ENCODE data around the gene ITSN1. TPM values are rescaled to one million over a fixed set of nuclear protein-coding genes. Genes with fewer than 3 reads are reported as not detected.

Gene ITSN1
- total and polyA plus RNA-seq, 2 experiments from 2014 or later = 77.9 to 95.7 TPM

DNA sequence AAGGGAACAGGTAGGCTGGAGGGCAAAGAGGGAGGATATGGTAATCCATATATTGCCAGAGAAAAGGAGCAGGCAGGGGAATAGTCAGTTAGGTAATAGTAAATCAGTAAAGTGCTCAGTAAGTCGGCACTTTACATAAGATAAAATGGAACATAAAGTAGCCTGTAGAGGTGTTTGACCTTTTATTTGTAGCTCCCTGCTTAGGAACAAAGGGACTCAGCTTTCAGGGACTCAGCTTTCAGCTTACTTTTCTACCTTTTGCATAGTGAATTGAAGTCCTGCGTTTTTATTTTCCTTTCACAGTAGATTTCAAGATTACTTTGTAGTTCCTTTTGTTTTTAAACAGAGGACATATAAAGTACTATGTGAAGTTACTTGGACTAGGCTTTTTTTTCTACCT, 87.3 kb downstream of the ITSN1 start (continued):
- TF ChIP-seq CREB1 (CRISPR knock-in tag; IDR thresholded peaks at IDR 0.05; ENCODE audit: low read depth) (no peak), ZNF114 (CRISPR knock-in tag; IDR thresholded peaks at IDR 0.05) (no peak), STAT1 (IDR thresholded peaks at IDR 0.05; ENCODE audit: unreplicated experiment) (no peak), ZNF331 (CRISPR knock-in tag; IDR thresholded peaks at IDR 0.05; ENCODE audit: low read depth) (no peak)

DNA sequence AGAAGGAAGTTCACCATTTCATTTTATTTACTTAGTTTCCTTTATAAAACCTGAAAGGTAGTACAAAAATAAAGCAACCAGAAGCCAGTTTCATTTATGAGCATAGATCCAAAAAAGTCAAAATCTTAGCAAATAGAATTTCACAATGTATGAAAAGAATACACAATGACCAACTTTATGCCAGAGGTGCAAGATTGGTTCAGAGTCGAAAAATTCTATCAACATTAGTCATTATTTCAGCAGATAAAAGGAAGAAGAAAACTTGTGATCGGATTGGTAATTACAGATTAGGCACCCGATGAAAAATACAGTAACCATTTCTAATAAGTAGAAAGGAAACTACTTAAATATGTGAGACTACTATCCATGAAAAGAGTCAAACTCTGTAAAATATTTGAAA, 89.1 kb downstream of the ITSN1 start:
- Mint-ChIP-seq H3K9me3 (no peaks in the 10 kb centered on the region), H3K36me3 (ENCODE audit: low read depth) (peaks cover 17% of the 10 kb centered on the region; the same call in 2 of the 3 replicates), H3K4me1 (peaks cover 26% of the 10 kb centered on the region), H3K27ac (no peak overlapping the region), H3K27me3 (ENCODE audit: insufficient read depth, low read depth, poor library complexity) (no peaks in the 10 kb centered on the region), H3K4me3 (no peak overlapping the region)
- no peaks in the 10 kb centered on the region for H3F3A ChIP-seq (replicated peaks; ENCODE audit: low read depth)
- H3K79me2 ChIP-seq (replicated peaks; ENCODE audit: insufficient read depth) = no peaks in the 10 kb centered on the region
- TF ChIP-seq, protein P1, sequence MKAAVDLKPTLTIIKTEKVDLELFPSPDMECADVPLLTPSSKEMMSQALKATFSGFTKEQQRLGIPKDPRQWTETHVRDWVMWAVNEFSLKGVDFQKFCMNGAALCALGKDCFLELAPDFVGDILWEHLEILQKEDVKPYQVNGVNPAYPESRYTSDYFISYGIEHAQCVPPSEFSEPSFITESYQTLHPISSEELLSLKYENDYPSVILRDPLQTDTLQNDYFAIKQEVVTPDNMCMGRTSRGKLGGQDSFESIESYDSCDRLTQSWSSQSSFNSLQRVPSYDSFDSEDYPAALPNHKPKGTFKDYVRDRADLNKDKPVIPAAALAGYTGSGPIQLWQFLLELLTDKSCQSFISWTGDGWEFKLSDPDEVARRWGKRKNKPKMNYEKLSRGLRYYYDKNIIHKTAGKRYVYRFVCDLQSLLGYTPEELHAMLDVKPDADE (IDR thresholded peaks at IDR 0.05) = no peak
- no peak for TF ChIP-seq STAT1 (IDR thresholded peaks at IDR 0.05; ENCODE audit: unreplicated experiment)
- no peak for TF ChIP-seq NANOG (IDR thresholded peaks at IDR 0.05; ENCODE audit: borderline replicate concordance)
- TF ChIP-seq, protein P2, sequence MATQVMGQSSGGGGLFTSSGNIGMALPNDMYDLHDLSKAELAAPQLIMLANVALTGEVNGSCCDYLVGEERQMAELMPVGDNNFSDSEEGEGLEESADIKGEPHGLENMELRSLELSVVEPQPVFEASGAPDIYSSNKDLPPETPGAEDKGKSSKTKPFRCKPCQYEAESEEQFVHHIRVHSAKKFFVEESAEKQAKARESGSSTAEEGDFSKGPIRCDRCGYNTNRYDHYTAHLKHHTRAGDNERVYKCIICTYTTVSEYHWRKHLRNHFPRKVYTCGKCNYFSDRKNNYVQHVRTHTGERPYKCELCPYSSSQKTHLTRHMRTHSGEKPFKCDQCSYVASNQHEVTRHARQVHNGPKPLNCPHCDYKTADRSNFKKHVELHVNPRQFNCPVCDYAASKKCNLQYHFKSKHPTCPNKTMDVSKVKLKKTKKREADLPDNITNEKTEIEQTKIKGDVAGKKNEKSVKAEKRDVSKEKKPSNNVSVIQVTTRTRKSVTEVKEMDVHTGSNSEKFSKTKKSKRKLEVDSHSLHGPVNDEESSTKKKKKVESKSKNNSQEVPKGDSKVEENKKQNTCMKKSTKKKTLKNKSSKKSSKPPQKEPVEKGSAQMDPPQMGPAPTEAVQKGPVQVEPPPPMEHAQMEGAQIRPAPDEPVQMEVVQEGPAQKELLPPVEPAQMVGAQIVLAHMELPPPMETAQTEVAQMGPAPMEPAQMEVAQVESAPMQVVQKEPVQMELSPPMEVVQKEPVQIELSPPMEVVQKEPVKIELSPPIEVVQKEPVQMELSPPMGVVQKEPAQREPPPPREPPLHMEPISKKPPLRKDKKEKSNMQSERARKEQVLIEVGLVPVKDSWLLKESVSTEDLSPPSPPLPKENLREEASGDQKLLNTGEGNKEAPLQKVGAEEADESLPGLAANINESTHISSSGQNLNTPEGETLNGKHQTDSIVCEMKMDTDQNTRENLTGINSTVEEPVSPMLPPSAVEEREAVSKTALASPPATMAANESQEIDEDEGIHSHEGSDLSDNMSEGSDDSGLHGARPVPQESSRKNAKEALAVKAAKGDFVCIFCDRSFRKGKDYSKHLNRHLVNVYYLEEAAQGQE (IDR thresholded peaks at IDR 0.05; ENCODE audit: unreplicated experiment) = no peak
- TF ChIP-seq, protein P3, sequence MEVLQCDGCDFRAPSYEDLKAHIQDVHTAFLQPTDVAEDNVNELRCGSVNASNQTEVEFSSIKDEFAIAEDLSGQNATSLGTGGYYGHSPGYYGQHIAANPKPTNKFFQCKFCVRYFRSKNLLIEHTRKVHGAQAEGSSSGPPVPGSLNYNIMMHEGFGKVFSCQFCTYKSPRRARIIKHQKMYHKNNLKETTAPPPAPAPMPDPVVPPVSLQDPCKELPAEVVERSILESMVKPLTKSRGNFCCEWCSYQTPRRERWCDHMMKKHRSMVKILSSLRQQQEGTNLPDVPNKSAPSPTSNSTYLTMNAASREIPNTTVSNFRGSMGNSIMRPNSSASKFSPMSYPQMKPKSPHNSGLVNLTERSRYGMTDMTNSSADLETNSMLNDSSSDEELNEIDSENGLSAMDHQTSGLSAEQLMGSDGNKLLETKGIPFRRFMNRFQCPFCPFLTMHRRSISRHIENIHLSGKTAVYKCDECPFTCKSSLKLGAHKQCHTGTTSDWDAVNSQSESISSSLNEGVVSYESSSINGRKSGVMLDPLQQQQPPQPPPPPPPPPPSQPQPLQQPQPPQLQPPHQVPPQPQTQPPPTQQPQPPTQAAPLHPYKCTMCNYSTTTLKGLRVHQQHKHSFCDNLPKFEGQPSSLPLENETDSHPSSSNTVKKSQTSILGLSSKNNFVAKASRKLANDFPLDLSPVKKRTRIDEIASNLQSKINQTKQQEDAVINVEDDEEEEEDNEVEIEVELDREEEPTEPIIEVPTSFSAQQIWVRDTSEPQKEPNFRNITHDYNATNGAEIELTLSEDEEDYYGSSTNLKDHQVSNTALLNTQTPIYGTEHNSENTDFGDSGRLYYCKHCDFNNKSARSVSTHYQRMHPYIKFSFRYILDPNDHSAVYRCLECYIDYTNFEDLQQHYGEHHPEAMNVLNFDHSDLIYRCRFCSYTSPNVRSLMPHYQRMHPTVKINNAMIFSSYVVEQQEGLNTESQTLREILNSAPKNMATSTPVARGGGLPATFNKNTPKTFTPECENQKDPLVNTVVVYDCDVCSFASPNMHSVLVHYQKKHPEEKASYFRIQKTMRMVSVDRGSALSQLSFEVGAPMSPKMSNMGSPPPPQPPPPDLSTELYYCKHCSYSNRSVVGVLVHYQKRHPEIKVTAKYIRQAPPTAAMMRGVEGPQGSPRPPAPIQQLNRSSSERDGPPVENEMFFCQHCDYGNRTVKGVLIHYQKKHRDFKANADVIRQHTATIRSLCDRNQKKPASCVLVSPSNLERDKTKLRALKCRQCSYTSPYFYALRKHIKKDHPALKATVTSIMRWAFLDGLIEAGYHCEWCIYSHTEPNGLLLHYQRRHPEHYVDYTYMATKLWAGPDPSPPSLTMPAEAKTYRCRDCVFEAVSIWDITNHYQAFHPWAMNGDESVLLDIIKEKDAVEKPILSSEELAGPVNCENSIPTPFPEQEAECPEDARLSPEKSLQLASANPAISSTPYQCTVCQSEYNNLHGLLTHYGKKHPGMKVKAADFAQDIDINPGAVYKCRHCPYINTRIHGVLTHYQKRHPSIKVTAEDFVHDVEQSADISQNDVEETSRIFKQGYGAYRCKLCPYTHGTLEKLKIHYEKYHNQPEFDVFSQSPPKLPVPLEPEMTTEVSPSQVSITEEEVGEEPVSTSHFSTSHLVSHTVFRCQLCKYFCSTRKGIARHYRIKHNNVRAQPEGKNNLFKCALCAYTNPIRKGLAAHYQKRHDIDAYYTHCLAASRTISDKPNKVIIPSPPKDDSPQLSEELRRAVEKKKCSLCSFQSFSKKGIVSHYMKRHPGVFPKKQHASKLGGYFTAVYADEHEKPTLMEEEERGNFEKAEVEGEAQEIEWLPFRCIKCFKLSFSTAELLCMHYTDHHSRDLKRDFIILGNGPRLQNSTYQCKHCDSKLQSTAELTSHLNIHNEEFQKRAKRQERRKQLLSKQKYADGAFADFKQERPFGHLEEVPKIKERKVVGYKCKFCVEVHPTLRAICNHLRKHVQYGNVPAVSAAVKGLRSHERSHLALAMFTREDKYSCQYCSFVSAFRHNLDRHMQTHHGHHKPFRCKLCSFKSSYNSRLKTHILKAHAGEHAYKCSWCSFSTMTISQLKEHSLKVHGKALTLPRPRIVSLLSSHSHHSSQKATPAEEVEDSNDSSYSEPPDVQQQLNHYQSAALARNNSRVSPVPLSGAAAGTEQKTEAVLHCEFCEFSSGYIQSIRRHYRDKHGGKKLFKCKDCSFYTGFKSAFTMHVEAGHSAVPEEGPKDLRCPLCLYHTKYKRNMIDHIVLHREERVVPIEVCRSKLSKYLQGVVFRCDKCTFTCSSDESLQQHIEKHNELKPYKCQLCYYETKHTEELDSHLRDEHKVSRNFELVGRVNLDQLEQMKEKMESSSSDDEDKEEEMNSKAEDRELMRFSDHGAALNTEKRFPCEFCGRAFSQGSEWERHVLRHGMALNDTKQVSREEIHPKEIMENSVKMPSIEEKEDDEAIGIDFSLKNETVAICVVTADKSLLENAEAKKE (CRISPR knock-in tag; IDR thresholded peaks at IDR 0.05) = no peak
- no peak for TF ChIP-seq ZNF331 (CRISPR knock-in tag; IDR thresholded peaks at IDR 0.05; ENCODE audit: low read depth)
- no peak for TF ChIP-seq CREB1 (CRISPR knock-in tag; IDR thresholded peaks at IDR 0.05; ENCODE audit: low read depth)
- TF ChIP-seq ZNF114 (CRISPR knock-in tag; IDR thresholded peaks at IDR 0.05) = no peak
- no peak for TF ChIP-seq EZH2 (IDR thresholded peaks at IDR 0.05; ENCODE audit: low read depth, unreplicated experiment)
- TF ChIP-seq, protein P4, sequence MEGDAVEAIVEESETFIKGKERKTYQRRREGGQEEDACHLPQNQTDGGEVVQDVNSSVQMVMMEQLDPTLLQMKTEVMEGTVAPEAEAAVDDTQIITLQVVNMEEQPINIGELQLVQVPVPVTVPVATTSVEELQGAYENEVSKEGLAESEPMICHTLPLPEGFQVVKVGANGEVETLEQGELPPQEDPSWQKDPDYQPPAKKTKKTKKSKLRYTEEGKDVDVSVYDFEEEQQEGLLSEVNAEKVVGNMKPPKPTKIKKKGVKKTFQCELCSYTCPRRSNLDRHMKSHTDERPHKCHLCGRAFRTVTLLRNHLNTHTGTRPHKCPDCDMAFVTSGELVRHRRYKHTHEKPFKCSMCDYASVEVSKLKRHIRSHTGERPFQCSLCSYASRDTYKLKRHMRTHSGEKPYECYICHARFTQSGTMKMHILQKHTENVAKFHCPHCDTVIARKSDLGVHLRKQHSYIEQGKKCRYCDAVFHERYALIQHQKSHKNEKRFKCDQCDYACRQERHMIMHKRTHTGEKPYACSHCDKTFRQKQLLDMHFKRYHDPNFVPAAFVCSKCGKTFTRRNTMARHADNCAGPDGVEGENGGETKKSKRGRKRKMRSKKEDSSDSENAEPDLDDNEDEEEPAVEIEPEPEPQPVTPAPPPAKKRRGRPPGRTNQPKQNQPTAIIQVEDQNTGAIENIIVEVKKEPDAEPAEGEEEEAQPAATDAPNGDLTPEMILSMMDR (conservative IDR thresholded peaks at IDR 0.05; ENCODE audit: low read depth in 2 of 2) = no peak
- H3K36me3 ChIP-seq (ENCODE audit: insufficient read depth) = no peaks in the 10 kb centered on the region
- no peak overlapping the region for H3K4me2 ChIP-seq
- peaks cover 4% of the 10 kb centered on the region; the same call in 1 of the 2 replicates for H4K20me1 ChIP-seq (replicated peaks; ENCODE audit: insufficient read depth)
- DNase-seq (ENCODE audit: low spot score) (no peak), ATAC-seq (no peak)
- H3K9me2 ChIP-seq (ENCODE audit: insufficient read depth) = no peaks in the 10 kb centered on the region
- H3K4me3 ChIP-seq = no peak overlapping the region
- peaks cover 21% of the 10 kb centered on the region for H3K4me1 ChIP-seq (ENCODE audit: insufficient read depth)
- no peaks in the 10 kb centered on the region for H3K27me3 ChIP-seq (ENCODE audit: insufficient read depth)
- no peak overlapping the region for H3K27ac ChIP-seq (ENCODE audit: low read depth)
- H2AFZ ChIP-seq = no peak overlapping the region
